Measurements from ENCODE around the gene ATP5PB.

Gene ATP5PB

DNA sequence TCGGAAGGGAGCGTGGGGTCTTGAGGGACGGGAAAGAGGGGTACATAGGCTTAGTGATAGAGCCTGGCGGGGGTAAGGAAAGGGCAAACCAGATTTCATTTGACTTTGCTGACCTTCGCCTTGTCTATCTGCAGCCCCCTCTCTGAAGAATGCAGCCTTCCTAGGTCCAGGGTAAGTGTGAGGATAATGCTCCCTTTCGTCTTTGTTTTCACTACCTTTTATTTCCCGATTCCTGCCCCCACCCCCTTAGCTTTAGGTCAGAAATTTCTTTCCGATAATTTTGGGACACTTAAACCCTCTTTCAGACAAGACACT, 396 bp downstream of the ATP5PB start:
- Histone ChIP-seq H3K27me3 (ENCODE audit: control insufficient read depth, insufficient read depth, low read length) (no peaks in the 10 kb centered on the region), H3K36me3 (ENCODE audit: control insufficient read depth, low read depth, low read length) (peaks cover 31% of the 10 kb centered on the region), H3K4me1 (ENCODE audit: control insufficient read depth, low read depth, low read length) (peaks cover 12% of the 10 kb centered on the region)

DNA sequence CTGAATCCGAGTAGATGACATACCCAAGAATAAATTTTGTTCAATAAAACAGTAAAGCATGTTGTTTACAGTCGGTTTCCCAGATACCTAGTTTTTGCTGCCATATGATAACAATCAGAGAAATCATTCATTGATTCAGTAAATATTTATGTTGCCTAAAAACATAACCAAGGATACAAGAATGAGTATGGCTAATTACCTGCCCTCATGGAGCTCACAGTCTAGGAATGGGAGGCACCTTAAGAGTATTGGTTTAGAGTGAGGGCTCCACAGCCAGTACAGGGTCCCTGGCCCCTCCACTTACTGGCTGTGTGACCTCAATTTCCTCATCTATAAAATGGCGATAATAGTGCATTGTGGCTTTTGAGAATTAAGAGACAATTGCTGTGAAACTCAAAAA, 921 bp downstream of the ATP5PB start:
- no peaks in the 10 kb centered on the region for H3K27me3 ChIP-seq (ENCODE audit: control insufficient read depth, insufficient read depth, low read length)
- H3K4me1 ChIP-seq (ENCODE audit: control insufficient read depth, low read depth, low read length) = peaks cover 12% of the 10 kb centered on the region
- H3K36me3 ChIP-seq (ENCODE audit: control insufficient read depth, low read depth, low read length) = peaks cover 30% of the 10 kb centered on the region
- peak overlapping the region; percentile 97 for H3K9ac ChIP-seq (ENCODE audit: low read length)
- peak overlapping the region; percentile 100 for H3K4me3 ChIP-seq (ENCODE audit: low read length)
- peak overlapping the region; percentile 92 for H3K27ac ChIP-seq (ENCODE audit: low read length)
- H3K9me3 ChIP-seq (ENCODE audit: control insufficient read depth, low read depth, low read length) = no peaks in the 10 kb centered on the region

More for the DNA sequence above, 396 bp downstream of the ATP5PB start:
- H3K9me3 ChIP-seq (ENCODE audit: control insufficient read depth, low read depth, low read length) = no peaks in the 10 kb centered on the region
- peak overlapping the region; percentile 100 for H3K4me3 ChIP-seq (ENCODE audit: low read length)
- peak overlapping the region; percentile 97 for H3K9ac ChIP-seq (ENCODE audit: low read length)
- peak overlapping the region; percentile 92 for H3K27ac ChIP-seq (ENCODE audit: low read length)

DNA sequence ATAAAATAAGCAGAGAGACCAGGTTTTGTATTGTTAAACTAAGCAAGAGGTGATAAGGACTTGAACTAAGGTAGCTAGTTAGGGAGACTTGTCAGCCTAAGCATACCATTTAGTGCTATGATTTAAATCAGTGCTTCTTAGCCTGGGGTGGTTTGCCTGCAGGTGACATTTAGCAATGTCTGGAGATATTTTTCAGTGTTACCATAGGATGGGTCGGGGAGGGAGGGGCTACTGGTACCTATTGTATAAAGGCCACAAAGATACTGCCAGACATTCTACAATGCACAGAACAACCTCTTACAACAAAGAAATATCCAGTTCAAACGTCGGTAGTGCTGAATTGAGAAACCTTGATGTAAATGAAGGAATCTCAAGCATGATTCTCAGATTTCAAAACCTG, 3.3 kb downstream of the ATP5PB start:
- H3K27ac ChIP-seq (ENCODE audit: low read length) = no peak overlapping the region
- peaks cover 36% of the 10 kb centered on the region for H3K36me3 ChIP-seq (ENCODE audit: control insufficient read depth, low read depth, low read length)
- no peak overlapping the region for H3K9ac ChIP-seq (ENCODE audit: low read length)
- no peaks in the 10 kb centered on the region for H3K9me3 ChIP-seq (ENCODE audit: control insufficient read depth, low read depth, low read length)
- no peaks in the 10 kb centered on the region for H3K27me3 ChIP-seq (ENCODE audit: control insufficient read depth, insufficient read depth, low read length)
- peaks cover 12% of the 10 kb centered on the region for H3K4me1 ChIP-seq (ENCODE audit: control insufficient read depth, low read depth, low read length)
- H3K4me3 ChIP-seq (ENCODE audit: low read length) = no peak overlapping the region

DNA sequence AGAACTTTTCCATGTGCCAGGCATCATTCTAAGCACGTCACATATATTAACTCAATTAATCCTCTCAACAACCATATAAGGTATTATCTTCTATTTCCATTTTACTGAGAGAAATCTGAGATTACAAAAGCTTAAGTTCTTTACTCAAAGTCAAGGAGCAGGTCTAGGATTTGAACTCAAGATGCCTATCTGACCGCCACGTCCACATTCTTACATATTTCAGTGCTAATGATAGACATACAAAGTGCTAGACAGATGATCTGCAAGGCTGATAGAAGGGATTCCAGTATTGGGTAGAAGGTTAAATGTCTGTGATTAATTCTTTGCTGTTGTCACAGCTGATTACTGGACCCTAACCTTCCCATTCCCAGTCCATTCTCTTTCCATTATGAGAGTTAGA, 4.4 kb downstream of the ATP5PB start:
- H3K9me3 ChIP-seq (ENCODE audit: control insufficient read depth, low read depth, low read length) = no peaks in the 10 kb centered on the region
- H3K9ac ChIP-seq (ENCODE audit: low read length) = no peak overlapping the region
- H3K4me1 ChIP-seq (ENCODE audit: control insufficient read depth, low read depth, low read length) = peaks cover 6% of the 10 kb centered on the region
- H3K27ac ChIP-seq (ENCODE audit: low read length) = no peak overlapping the region
- peaks cover 47% of the 10 kb centered on the region for H3K36me3 ChIP-seq (ENCODE audit: control insufficient read depth, low read depth, low read length)
- H3K27me3 ChIP-seq (ENCODE audit: control insufficient read depth, insufficient read depth, low read length) = no peaks in the 10 kb centered on the region
- no peak overlapping the region for H3K4me3 ChIP-seq (ENCODE audit: low read length)

DNA sequence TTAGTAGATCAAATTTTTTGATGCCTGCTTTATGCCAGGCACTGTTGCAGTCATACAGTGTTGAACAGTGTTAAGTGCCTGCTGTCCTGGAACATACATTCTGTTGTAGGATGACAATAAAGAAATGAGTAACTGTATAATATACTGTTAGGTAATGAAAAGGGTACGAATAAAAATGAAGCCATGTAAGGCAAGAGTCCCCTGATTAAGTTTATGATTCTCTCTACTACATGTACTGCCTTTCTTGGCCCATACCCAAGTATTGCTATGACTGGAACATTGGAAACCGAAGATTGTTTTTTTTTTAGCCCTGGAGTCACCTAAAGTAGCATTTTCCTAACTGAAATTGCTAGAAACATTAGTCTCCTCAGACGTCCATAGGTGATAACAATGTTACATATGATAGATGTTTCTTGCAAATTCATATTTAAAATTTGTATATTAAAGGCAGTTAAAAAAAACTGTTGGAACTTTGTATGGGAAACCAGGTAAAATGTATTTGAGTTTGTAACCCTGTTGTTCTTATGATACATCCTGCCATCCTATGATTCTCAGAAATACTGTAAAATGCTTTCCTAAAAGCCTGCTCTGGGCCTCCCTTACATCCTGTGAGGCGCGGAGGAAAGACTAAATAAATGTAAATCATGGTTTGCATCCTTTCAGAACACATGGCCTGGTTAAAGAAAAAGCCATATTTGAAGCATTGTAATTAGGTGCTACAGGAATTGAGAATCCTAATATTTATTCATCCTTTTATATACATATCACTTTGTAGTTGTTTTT, 5.8 kb downstream of the ATP5PB start:
- Histone ChIP-seq H3K36me3 (ENCODE audit: control insufficient read depth, low read depth, low read length) (peaks cover 60% of the 10 kb centered on the region), H3K4me3 (ENCODE audit: low read length) (no peak overlapping the region), H3K4me1 (ENCODE audit: control insufficient read depth, low read depth, low read length) (peaks cover 6% of the 10 kb centered on the region), H3K9ac (ENCODE audit: low read length) (no peak overlapping the region), H3K27ac (ENCODE audit: low read length) (no peak overlapping the region), H3K9me3 (ENCODE audit: control insufficient read depth, low read depth, low read length) (no peaks in the 10 kb centered on the region), H3K27me3 (ENCODE audit: control insufficient read depth, insufficient read depth, low read length) (no peaks in the 10 kb centered on the region)

DNA sequence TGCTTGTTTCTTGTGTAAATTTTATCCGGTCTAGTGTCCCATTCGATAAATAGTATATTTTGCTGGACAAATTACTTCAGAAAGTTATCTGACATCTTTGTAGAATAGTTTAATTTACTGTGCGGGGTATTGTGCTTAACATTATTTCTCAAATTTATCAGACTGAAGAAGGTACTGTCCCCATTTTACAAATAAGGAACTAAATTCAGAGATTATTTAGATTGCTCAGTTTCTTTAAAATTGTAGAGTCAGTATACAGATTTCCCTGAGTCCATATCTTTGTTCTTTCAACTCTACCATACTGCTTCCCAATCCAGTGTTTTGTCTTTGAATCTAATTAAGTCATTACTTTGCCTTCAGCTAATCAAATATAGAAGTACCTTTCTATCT, 6.4 kb downstream of the ATP5PB start:
- Histone ChIP-seq H3K27ac (ENCODE audit: low read length) (no peak overlapping the region), H3K9me3 (ENCODE audit: control insufficient read depth, low read depth, low read length) (no peaks in the 10 kb centered on the region), H3K4me1 (ENCODE audit: control insufficient read depth, low read depth, low read length) (peaks cover under 1% of the 10 kb centered on the region), H3K36me3 (ENCODE audit: control insufficient read depth, low read depth, low read length) (peaks cover 62% of the 10 kb centered on the region), H3K4me3 (ENCODE audit: low read length) (no peak overlapping the region), H3K27me3 (ENCODE audit: control insufficient read depth, insufficient read depth, low read length) (no peaks in the 10 kb centered on the region), H3K9ac (ENCODE audit: low read length) (no peak overlapping the region)

DNA sequence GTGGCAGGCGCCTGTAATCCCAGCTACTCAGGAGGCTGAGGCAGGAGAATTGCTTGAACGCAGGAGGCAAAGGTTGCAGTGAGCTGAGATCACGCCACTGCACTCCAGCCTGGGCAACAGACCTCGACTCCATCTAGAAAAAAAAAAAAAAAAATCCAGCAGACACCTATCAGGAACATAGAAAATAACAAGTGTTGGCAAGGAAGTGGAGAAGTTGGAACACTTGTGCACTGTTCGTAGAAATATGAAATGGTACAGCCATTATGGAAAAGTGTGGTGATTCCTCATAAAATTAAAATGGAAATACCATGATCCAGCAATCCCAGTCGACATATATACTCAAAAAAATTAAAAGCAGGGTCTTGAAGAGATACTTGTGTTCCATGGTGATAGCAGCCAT, 12.5 kb downstream of the ATP5PB start:
- H3K9me3 ChIP-seq (ENCODE audit: control insufficient read depth, low read depth, low read length) = no peaks in the 10 kb centered on the region
- H3K36me3 ChIP-seq (ENCODE audit: control insufficient read depth, low read depth, low read length) = peaks cover 51% of the 10 kb centered on the region
- no peak overlapping the region for H3K4me3 ChIP-seq (ENCODE audit: low read length)
- H3K4me1 ChIP-seq (ENCODE audit: control insufficient read depth, low read depth, low read length) = no peaks in the 10 kb centered on the region
- no peak overlapping the region for H3K9ac ChIP-seq (ENCODE audit: low read length)
- no peaks in the 10 kb centered on the region for H3K27me3 ChIP-seq (ENCODE audit: control insufficient read depth, insufficient read depth, low read length)
- H3K27ac ChIP-seq (ENCODE audit: low read length) = no peak overlapping the region

DNA sequence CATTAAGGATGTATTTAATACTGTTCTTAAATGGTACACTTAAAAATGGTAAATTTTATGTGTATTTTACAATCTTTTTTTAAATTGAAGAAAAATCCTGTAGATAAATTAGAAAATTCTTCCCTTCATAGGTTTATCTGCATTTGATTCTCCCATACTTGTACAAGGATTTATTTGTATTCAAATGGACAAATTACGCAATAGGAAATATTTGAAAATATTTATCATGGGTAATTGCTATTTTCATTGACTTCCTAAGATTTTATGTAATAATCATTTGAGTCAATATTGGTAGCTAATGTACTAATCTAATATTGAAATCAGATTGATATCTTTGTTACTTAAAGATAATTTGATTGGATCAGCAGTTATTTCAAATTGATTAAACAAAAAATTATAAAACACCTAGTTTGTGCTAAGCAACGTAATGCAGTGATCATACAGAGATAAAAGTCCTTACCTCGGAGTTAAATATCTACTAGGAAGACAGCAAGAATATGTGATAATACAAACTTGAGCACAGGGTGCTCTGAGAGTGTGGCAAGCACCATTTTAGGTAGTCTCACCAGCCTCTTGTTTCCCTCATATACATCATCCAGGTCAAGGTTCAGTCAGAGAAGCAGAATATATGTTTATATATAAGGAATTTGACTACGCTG, 13.2 kb downstream of the ATP5PB start:
- Histone ChIP-seq H3K9ac (ENCODE audit: low read length) (no peak overlapping the region), H3K36me3 (ENCODE audit: control insufficient read depth, low read depth, low read length) (peaks cover 44% of the 10 kb centered on the region), H3K27ac (ENCODE audit: low read length) (no peak overlapping the region), H3K4me3 (ENCODE audit: low read length) (no peak overlapping the region), H3K9me3 (ENCODE audit: control insufficient read depth, low read depth, low read length) (no peaks in the 10 kb centered on the region), H3K27me3 (ENCODE audit: control insufficient read depth, insufficient read depth, low read length) (no peaks in the 10 kb centered on the region), H3K4me1 (ENCODE audit: control insufficient read depth, low read depth, low read length) (no peaks in the 10 kb centered on the region)

DNA sequence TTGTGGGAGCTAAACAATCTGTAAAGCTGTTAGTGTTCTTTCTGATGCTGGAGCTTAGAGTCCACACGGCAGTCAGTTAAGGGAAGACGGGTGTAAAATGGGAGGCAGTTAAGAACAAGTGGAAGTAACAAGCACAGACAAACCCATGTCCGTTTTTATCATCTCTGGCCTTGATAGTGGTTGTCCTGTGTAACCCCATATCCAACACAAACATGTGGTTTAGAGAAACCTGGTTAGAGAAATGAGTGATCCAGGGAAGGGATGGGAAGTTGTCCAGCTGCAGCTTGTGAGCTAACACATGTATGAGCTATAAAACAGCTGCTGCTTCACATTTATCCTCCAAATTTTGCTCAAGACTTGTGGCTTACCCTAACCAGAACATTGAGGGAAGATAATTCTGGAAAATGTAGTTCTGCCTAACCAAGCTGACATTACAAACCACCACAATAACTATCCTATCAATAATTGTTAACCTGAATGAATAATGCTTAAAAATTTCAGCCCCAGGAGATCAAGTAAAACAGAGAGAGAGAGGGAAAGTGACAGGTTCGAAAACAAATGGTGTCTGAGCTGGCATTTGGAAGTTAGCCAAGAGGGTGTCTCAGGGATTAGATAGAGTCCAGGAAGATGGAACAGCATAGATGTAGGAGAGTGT, 13.9 kb downstream of the ATP5PB start:
- Histone ChIP-seq H3K27me3 (ENCODE audit: control insufficient read depth, insufficient read depth, low read length) (no peaks in the 10 kb centered on the region), H3K9me3 (ENCODE audit: control insufficient read depth, low read depth, low read length) (no peaks in the 10 kb centered on the region), H3K36me3 (ENCODE audit: control insufficient read depth, low read depth, low read length) (peaks cover 37% of the 10 kb centered on the region), H3K4me3 (ENCODE audit: low read length) (no peak overlapping the region), H3K9ac (ENCODE audit: low read length) (no peak overlapping the region), H3K27ac (ENCODE audit: low read length) (no peak overlapping the region), H3K4me1 (ENCODE audit: control insufficient read depth, low read depth, low read length) (no peaks in the 10 kb centered on the region)

DNA sequence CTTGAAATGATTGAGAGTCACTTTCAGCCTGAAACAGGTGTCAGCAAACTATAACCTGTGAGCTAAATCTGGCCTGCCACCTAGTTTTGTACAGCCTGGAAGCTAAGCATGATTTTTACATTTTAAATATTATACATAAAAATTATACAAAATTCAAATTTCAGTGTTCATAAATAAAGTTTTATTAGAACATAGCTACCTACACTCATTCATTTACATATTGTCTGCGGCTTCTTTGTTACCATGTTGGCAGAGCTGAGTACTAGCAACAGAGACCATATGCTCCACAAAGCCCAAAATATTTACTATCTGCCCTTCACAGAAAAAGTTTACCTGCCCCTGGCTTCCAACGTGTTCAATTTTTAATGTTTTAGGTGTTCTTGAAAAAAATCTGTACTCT, 16.5 kb downstream of the ATP5PB start:
- Histone ChIP-seq H3K27me3 (ENCODE audit: control insufficient read depth, insufficient read depth, low read length) (no peaks in the 10 kb centered on the region), H3K27ac (ENCODE audit: low read length) (no peak overlapping the region), H3K9ac (ENCODE audit: low read length) (no peak overlapping the region), H3K9me3 (ENCODE audit: control insufficient read depth, low read depth, low read length) (no peaks in the 10 kb centered on the region), H3K4me3 (ENCODE audit: low read length) (no peak overlapping the region), H3K4me1 (ENCODE audit: control insufficient read depth, low read depth, low read length) (no peaks in the 10 kb centered on the region), H3K36me3 (ENCODE audit: control insufficient read depth, low read depth, low read length) (peaks cover 15% of the 10 kb centered on the region)

DNA sequence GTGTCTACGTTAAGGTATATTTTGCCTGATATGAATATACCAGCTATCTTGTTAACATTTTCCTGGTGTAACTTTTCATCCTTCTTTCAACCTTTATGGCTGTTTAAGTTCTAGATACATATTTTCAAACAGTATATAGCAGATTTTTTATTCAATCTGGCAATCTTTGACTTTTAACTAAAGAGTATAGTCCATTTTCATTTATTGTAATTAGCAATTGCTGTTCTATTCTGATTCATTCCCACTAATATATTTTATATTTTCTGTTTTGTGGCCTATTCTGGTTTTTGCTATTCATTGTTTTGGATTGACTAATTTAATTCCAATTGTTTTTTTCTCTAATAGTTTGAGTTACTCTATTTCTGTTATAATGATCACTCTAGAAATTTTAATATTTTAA, 17.2 kb downstream of the ATP5PB start:
- no peak overlapping the region for H3K4me3 ChIP-seq (ENCODE audit: low read length)

More for the DNA sequence above, 17.2 kb downstream of the ATP5PB start:
- H3K9me3 ChIP-seq (ENCODE audit: control insufficient read depth, low read depth, low read length) = no peaks in the 10 kb centered on the region
- no peaks in the 10 kb centered on the region for H3K27me3 ChIP-seq (ENCODE audit: control insufficient read depth, insufficient read depth, low read length)
- H3K36me3 ChIP-seq (ENCODE audit: control insufficient read depth, low read depth, low read length) = peaks cover 8% of the 10 kb centered on the region
- no peak overlapping the region for H3K27ac ChIP-seq (ENCODE audit: low read length)
- H3K9ac ChIP-seq (ENCODE audit: low read length) = no peak overlapping the region
- no peaks in the 10 kb centered on the region for H3K4me1 ChIP-seq (ENCODE audit: control insufficient read depth, low read depth, low read length)

All from iPS-18a (cell line).